Right lung (tissue), 5 donors: ENCODE data around the gene RNASE8. TPM values are rescaled to one million over a fixed set of nuclear protein-coding genes. Genes with fewer than 3 reads are reported as not detected.

Experiments used
- DNase-seq, 2 donors: peaks; one replicate each; pipeline ENCODE4 v3.0.0-alpha.2; 2013
- polyA plus RNA-seq, 5 donors: library from polyadenylated mRNA; unstranded; fragments of 120-200 nt; gene quantifications; one replicate each; pipeline versions ENCODE4 v1.2.1 to v1.2.3, GENCODE V29; 2013; ENCODE audit warnings: inconsistent platforms in 1 of 5, low replicate concordance in 1 of 5; ENCODE audit not compliant: insufficient read length in 5 of 5, insufficient read depth in 1 of 5

The RNASE8 gene
- polyA plus RNA-seq, 5 donors = not detected

- peak in 1 of 2 donors; percentile 80 for DNase-seq
Measured at GRCh38 chr14:21092273-21093011, 34.8 kb downstream of the RNASE8 start.

DNA sequence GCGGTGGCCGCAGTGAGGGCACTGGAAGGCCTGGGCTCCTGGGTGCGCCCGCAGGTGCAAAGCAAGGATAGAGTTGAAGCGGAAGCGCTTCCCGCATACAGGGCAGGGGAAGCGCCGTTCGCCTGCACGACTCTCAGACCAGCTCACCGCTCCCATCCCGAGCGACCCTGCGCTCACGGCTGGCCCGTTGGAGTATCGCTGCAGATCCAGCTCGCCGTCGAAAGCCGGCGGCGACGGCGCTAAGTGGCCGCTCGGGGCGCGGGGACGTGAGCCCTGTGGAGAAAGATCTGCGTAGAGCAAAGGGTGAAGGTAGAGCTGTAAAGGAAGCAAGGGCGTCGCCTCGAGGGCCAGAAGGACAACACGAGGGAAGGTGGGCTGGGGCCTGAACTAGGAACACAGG is 35.4 kb downstream of the RNASE8 start:
- DNase-seq = no peak

DNA sequence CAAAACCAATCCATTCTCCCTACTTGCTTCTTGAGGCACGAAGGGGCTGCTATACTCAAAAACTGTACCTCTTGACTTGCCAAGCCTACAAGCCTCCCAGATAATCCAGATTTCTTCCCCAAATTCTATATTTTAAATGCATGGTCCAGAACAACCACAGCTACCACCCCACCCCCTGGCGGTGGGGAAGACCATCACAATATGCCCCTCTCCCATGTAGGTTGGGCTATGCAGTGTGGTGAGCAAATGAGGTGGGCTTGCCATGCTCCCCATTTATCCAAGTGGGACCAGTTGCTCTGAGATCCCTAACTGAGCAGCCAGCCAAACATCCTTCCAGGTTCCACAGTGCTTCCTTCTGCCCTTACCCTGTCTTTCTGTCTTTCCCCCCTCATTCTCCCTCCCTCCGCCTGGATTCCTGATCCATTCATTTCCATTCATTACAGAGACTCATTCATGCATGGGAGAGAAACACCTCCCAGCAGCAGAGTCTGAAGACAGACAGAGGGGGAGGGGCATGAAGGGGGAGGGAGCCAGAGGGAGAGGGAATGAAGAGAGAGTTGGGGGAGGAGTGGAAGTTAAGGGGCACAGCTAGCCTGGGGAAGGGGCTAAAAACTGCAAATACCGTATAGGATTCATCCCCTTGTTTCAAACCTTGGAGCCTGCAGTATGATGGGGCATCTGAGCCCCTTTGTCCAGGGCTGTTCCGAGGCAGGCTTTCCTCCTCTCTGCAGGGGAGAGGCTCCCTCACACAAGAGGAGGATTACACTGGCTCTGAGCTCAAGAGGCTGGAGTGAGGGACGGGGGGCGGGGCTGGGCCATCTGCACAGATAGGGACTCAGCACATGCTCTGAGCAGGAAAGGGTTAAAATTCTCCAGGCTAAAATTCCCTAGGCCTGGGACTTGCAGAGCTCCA is 36.4 kb downstream of the RNASE8 start:
- DNase-seq = no peak

DNA sequence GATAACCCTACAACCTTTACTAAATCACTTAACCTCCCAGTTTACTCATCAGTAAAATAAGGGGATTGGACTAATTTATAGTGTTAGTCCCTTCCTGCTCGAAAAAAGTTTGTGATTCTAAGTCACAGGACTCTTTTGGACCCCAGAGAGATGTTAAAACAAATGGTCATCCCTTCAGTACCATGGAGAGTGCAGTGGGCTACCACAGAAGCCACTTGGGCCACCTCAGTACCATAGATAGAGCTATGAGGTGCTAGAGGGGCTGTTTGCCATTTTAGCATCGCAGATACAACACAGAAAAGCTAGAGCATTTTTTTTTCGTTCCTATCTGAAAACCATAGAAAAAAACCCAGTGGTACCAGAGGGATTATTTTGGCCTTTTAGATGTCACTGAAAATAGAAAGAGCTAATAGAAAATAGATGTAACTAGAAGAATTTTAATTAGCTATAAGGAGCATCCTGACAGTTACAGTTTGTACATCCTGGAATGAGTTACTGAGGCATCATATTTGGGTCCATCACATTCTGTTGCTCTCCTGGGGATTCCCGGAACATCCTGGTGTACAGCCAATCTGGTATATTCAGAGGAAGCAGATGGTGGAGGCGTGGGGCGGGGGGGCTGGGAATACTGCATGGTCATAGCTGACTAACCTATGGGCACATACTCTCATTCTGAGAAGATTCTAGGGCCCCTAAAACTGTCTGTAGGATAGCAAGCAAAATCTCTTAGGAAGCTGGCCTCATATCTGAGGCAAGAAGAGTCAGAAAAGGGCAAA is 38.0 kb downstream of the RNASE8 start:
- no peak for DNase-seq

DNA sequence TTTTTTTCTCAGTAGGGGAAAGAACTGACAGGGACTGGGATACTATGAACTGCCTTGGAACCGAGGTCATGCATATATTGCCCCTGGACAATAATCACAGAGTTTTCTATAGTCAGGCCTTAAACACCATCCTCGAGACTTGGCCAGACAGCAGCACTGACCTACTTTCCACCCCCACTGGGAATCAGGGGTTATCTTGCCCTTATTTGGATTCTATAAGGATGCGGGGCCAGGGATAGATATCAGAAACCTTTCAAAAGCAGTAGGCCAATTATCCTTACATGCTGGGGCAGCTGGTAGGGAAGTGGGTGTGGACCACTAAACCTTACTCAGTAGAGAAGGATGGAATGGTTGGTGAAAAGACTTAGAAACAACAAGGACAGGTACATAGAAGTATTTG is 38.8 kb downstream of the RNASE8 start:
- DNase-seq = no peak

DNA sequence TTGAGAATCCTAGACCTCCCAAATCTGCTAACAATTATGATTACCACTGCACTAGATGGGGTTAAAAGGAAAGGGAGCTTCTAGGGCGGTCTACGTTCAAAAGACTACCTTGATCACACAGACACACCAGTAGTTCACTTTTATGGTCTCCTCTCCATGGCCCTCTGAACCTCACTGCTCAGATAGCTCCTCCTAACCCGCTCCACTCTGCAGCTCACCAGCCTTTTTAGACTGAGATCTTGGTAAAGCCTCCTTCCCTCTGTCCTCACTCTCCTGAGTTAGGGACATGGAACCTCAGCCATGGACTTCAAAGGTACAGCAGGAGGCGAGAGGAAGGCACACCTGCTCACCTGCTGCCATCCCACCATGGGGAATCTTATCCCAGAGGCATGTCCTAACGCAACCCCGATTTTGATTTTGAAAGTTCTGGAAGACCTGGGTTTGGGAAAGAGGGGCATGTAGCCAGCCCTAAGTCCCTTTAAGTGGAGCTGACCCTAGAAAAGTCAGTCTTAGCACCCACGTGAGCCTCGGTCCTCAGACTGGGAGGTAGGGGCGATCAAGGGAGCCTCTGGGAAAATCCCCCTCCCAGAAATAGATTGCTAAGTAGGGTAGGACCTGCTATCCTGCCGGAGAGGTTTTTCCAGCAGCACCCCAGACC is 39.5 kb downstream of the RNASE8 start:
- DNase-seq = no peak

- no peak for DNase-seq
Measured at GRCh38 chr14:21097636-21098075, 40.0 kb downstream of the RNASE8 start.

DNA sequence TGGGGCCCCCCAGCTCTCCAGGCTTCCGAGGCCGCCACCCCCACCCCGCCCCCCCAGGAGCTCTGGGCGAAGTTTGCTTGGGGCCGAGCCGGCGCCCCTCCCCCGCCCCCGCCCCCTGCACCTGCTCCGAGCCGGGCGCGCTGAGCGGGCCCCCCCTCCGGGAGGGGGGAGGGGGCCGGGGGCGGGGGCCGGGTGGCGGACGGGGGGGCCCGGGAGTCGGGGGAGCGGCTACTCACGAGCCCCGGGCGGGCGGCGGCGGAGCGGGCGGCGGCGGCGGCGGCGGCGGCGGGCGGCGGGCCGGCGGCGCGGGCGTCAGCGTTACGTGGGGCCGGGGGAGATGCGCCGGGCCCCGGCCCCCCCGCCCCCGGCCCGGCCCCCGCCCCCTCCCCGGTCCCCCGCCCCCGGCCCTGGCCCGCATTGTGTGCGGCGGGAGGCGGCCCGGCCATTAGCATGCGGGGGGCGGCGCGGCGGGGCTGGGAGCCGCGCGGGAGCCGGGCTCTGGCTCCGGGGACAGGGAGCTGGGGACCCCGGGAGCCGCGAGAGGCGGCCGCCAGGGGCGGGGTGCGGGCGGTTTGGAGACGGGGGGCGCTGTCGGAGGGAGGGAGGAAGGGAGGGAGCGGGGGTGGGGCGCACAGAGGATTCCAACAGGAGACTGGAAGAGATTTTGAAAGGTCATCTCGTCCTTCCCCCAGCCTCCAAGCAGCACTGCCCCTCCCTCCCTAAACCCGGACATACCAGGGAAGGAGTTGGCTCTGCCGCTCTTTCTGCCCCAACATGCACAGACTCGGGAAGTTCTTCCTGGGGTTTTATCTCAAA is 40.7 kb downstream of the RNASE8 start, which contains the start of gene ZNF219:
Gene ZNF219 (minus strand): TSS at position 580 of the 816 bp plus-strand sequence. CDS start 5,064 bp downstream, outside the sequence.
- DNase-seq = no peak

- no peak for DNase-seq
Measured at GRCh38 chr14:21098892-21099595, 41.4 kb downstream of the RNASE8 start.

DNA sequence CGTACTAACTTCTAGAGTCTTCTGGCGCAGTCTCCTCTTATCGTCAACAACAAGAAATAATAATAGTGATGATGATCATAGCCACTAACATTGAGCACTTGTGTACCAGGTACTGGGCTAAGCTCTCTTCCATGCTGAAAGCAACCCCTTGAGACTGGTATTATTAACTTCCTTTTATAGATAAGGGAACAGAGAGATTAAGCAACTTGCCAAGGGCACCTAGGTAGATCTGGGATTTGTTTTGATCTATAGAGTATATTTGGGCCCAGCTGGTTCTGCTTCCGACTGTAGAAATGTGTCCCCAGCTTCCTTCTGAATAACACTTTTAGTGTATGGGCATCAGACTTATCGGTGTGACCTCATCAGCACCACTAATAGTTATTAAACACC is 42.0 kb downstream of the RNASE8 start:
- DNase-seq = no peak

- no peak for DNase-seq
Measured at GRCh38 chr14:21100931-21101330, 43.3 kb downstream of the RNASE8 start, which contains the start of gene TMEM253. TMEM253 (plus strand) TSS chr14:21101066; CDS start chr14:21101344, 278 bp downstream.

DNA sequence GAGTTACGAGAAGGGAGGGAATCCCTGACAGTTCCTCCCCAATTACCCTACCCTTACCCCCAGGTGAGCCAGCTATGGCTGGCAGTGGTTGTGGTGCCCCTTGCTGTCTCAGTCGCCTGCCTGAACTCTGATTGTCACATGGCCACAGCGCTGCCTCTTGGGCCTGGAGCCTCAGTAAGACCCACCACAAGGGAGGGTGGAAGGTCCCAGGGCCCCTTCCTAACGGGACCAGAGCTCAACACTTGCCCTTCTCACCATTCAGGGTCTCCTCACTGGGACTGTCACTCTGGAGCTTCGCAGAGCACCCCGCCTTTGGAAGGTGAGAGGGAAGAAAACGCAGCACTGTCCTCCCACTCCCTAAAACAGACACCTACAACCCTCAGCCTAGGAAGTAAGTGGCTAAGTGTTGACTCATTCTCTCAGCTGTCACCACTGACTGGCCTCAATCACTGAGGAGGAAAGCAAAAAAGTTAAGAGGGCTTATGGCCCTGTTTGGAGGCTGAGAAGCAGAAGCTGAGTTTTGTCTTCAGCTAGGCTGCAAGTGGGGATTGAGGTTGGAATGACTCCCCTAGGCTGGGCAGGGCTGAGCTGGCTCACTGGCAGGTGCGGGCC is 44.3 kb downstream of the RNASE8 start:
- DNase-seq = no peak

- no peak for DNase-seq
Measured at GRCh38 chr14:21102521-21103410, 45.1 kb downstream of the RNASE8 start.

DNA sequence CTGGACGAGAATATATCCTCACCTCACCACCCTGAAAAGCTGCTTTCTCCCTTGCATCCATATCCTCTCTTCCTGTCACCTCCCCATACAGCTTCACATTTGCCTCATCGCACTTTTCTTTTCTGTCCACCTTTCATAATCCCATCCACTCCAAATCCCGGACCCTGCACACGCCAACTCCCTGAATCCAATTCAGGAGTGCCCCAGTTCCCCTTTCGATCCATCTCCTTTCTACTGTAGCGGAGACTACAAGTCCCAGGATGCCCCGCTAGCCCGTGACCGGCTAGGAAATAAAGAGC is 45.7 kb downstream of the RNASE8 start:
- DNase-seq = no peak

GRCh38 chr14:21103710-21104447 is 46.3 kb downstream of the RNASE8 start:
- DNase-seq = peak; percentile 95 to 98

- DNase-seq = peak; percentile 77 to 80
Measured at GRCh38 chr14:21104448-21105060, 46.9 kb downstream of the RNASE8 start.

- no peak for DNase-seq
Measured at GRCh38 chr14:21105095-21105494, 47.5 kb downstream of the RNASE8 start.
